Measurements from ENCODE around the gene LDLRAD4. TPM values are rescaled to one million over a fixed set of nuclear protein-coding genes. Genes with fewer than 3 reads are reported as not detected.
"Not testable (repeated sequence)": the region's sequence is repeated elsewhere in the genome, so short reads cannot be mapped to it uniquely, and the experiment has no call there.

The LDLRAD4 gene
- total and polyA plus RNA-seq, 8 donors: 2.0 to 47.9 (median 9.0) TPM

GRCh38 chr18:13473751-13474150, 255.2 kb downstream of the LDLRAD4 start:
- H3K9me3 ChIP-seq: no peaks in the 10 kb centered on the region
- H3K27ac ChIP-seq: no peak overlapping the region
- intact Hi-C loops (cut with DNase I; ENCODE audit: low total_unique reads): no loop called here
- H3K4me3 ChIP-seq: no peak overlapping the region
- no peaks in the 10 kb centered on the region for H3K27me3 ChIP-seq
- H3K4me1 ChIP-seq: peaks cover 0 to 14% (median 2%) of the 10 kb centered on the region in 4 donors
- no peaks in the 10 kb centered on the region for H3K36me3 ChIP-seq
- 95 to 97% (median 95%) methylated on average over 6 of the region's 6 CpGs for WGBS, 5 donors
- TF ChIP-seq EP300 (IDR thresholded peaks at IDR 0.05): no peak
- no peak for TF ChIP-seq POLR2A (IDR thresholded peaks at IDR 0.05)
- TF ChIP-seq CTCF (IDR thresholded peaks at IDR 0.05): no peak
- TF ChIP-seq POLR2AphosphoS5 (IDR thresholded peaks at IDR 0.05): no peak
- DNase-seq: no peak

- 89 to 96% (median 90%) methylated on average over 3 of the region's 3 CpGs for WGBS, 5 donors
- no peak overlapping the region for H3K4me3 ChIP-seq
- no peaks in the 10 kb centered on the region for H3K36me3 ChIP-seq
Observed at GRCh38 chr18:13474336-13474735, 255.8 kb downstream of the LDLRAD4 start.

GRCh38 chr18:13474907-13475545, 256.5 kb downstream of the LDLRAD4 start:
- Histone ChIP-seq H3K36me3 (no peaks in the 10 kb centered on the region), H3K27ac (no peak overlapping the region), H3K9me3 (no peaks in the 10 kb centered on the region), H3K4me1 (peaks cover 0 to 14% (median 2%) of the 10 kb centered on the region in 4 donors), H3K4me3 (no peak overlapping the region), H3K27me3 (no peaks in the 10 kb centered on the region)
- TF ChIP-seq CTCF (IDR thresholded peaks at IDR 0.05) (no peak), EP300 (IDR thresholded peaks at IDR 0.05) (no peak), POLR2A (IDR thresholded peaks at IDR 0.05) (no peak), POLR2AphosphoS5 (IDR thresholded peaks at IDR 0.05) (no peak)
- WGBS, 5 donors: 71 to 89% (median 83%) methylated on average over 6 of the region's 6 CpGs
- intact Hi-C loops (cut with DNase I; ENCODE audit: low total_unique reads): loop anchor here (5.0 kb wide), 1 partner anchor 213 kb away; no protein-coding TSS in a partner anchor
- DNase-seq: no peak

More at GRCh38 chr18:13474336-13474735, 255.8 kb downstream of the LDLRAD4 start:
- intact Hi-C loops (cut with DNase I; ENCODE audit: low total_unique reads): no loop called here
- Histone ChIP-seq H3K27me3 (no peaks in the 10 kb centered on the region), H3K4me1 (peaks cover 0 to 14% (median 2%) of the 10 kb centered on the region in 4 donors), H3K9me3 (no peaks in the 10 kb centered on the region), H3K27ac (no peak overlapping the region)
- DNase-seq: no peak
- TF ChIP-seq CTCF (IDR thresholded peaks at IDR 0.05) (no peak), POLR2AphosphoS5 (IDR thresholded peaks at IDR 0.05) (no peak)

GRCh38 chr18:13476312-13476711, 257.8 kb downstream of the LDLRAD4 start:
- not testable (repeated sequence) for H3K9me3 ChIP-seq, H3K36me3 ChIP-seq
- 83 to 96% (median 95%) methylated on average over 4 of the region's 4 CpGs for WGBS, 5 donors

GRCh38 chr18:13477147-13477683, 258.7 kb downstream of the LDLRAD4 start:
- no peaks in the 10 kb centered on the region for H3K9me3 ChIP-seq
- no peaks in the 10 kb centered on the region for H3K36me3 ChIP-seq
- peaks cover 0 to 4% (median 0%) of the 10 kb centered on the region in 4 donors for H3K4me1 ChIP-seq
- TF ChIP-seq POLR2AphosphoS5 (IDR thresholded peaks at IDR 0.05): no peak
- no peak for TF ChIP-seq POLR2A (IDR thresholded peaks at IDR 0.05)
- no peak for TF ChIP-seq EP300 (IDR thresholded peaks at IDR 0.05)
- no peak for TF ChIP-seq CTCF (IDR thresholded peaks at IDR 0.05)
- no peaks in the 10 kb centered on the region for H3K27me3 ChIP-seq
- WGBS, 5 donors: 80 to 87% (median 84%) methylated on average over 6 of the region's 6 CpGs
- DNase-seq: no peak
- H3K4me3 ChIP-seq: no peak overlapping the region
- no peak overlapping the region for H3K27ac ChIP-seq
- intact Hi-C loops (cut with DNase I; ENCODE audit: low total_unique reads): loop anchor here (5.0 kb wide), 1 partner anchor 215 kb away; no protein-coding TSS in a partner anchor

More at GRCh38 chr18:13476312-13476711, 257.8 kb downstream of the LDLRAD4 start:
- intact Hi-C loops (cut with DNase I; ENCODE audit: low total_unique reads): loop anchor here (5.0 kb wide), 1 partner anchor 214 kb away; no protein-coding TSS in a partner anchor
- H3K4me1 ChIP-seq: peaks cover 0 to 12% (median 2%) of the 10 kb centered on the region in 4 donors
- not testable (repeated sequence) for H3K27me3 ChIP-seq, H3K4me3 ChIP-seq, DNase-seq, H3K27ac ChIP-seq

All from stomach (tissue), 9 donors.